ENCODE results near the gene PPP1R9A. TPM values are rescaled to one million over a fixed set of nuclear protein-coding genes. Genes with fewer than 3 reads are reported as not detected.

PPP1R9A gene
- total RNA-seq, 1 experiment from 2014 or later, result 15.6 TPM

- no peak overlapping the region for H3K4me3 ChIP-seq (ENCODE audit: low read depth, low read length, poor library complexity, severe bottlenecking)
- H3K9me3 ChIP-seq (ENCODE audit: low read depth, low read length, poor library complexity, severe bottlenecking), result no peaks in the 10 kb centered on the region
- H3K27ac ChIP-seq (ENCODE audit: low read depth, low read length, poor library complexity, severe bottlenecking), result no peak overlapping the region
- no peaks in the 10 kb centered on the region for H3K36me3 ChIP-seq (ENCODE audit: insufficient read depth, low read length, poor library complexity, severe bottlenecking)
- intact Hi-C loops (cut with micrococcal nuclease; ENCODE audit: unreplicated experiment), result no loop called here
- H3K4me1 ChIP-seq (ENCODE audit: insufficient read depth, low read length, poor library complexity, severe bottlenecking), result no peaks in the 10 kb centered on the region
- no peak for TF ChIP-seq EZH2 (IDR thresholded peaks at IDR 0.05; ENCODE audit: borderline replicate concordance, low read depth, low read length, poor library complexity, severe bottlenecking)
- TF ChIP-seq CTCF (conservative IDR thresholded peaks at IDR 0.05; ENCODE audit: low read depth, low read length), result no peak
- BruUV-seq (replicated peaks), result no TSS peak
- no peak for DNase-seq (ENCODE audit: low spot score)
- ChIA-PET POLR2A (ENCODE audit: low non-redundant PET) (no interaction called here), CTCF (no interaction called here)
- H3K27me3 ChIP-seq (replicated peaks; ENCODE audit: insufficient read depth, low read depth, low read length, poor library complexity), result no peaks in the 10 kb centered on the region
These were observed 89.0 kb downstream of the PPP1R9A start for GRCh38 chr7:94996369-94996768.

- Histone ChIP-seq H3K27me3 (replicated peaks; ENCODE audit: insufficient read depth, low read depth, low read length, poor library complexity) (no peaks in the 10 kb centered on the region), H3K9me3 (ENCODE audit: low read depth, low read length, poor library complexity, severe bottlenecking) (no peaks in the 10 kb centered on the region), H3K27ac (ENCODE audit: low read depth, low read length, poor library complexity, severe bottlenecking) (no peak overlapping the region), H3K4me1 (ENCODE audit: insufficient read depth, low read length, poor library complexity, severe bottlenecking) (no peaks in the 10 kb centered on the region), H3K4me3 (ENCODE audit: low read depth, low read length, poor library complexity, severe bottlenecking) (no peak overlapping the region), H3K36me3 (ENCODE audit: insufficient read depth, low read length, poor library complexity, severe bottlenecking) (no peaks in the 10 kb centered on the region)
- intact Hi-C loops (cut with micrococcal nuclease; ENCODE audit: unreplicated experiment), result no loop called here
- ChIA-PET POLR2A (ENCODE audit: low non-redundant PET) (no interaction called here), CTCF (no interaction called here)
- no peak for DNase-seq (ENCODE audit: low spot score)
- no TSS peak for BruUV-seq (replicated peaks)
- no peak for TF ChIP-seq EZH2 (IDR thresholded peaks at IDR 0.05; ENCODE audit: borderline replicate concordance, low read depth, low read length, poor library complexity, severe bottlenecking)
- TF ChIP-seq CTCF (conservative IDR thresholded peaks at IDR 0.05; ENCODE audit: low read depth, low read length), result no peak
These were observed 90.2 kb downstream of the PPP1R9A start for GRCh38 chr7:94997547-94997946.

GRCh38 chr7:94998266-94999068 lies 91.1 kb downstream of the PPP1R9A start:
- no peak for DNase-seq (ENCODE audit: low spot score)
- Histone ChIP-seq H3K27ac (ENCODE audit: low read depth, low read length, poor library complexity, severe bottlenecking) (no peak overlapping the region), H3K36me3 (ENCODE audit: insufficient read depth, low read length, poor library complexity, severe bottlenecking) (no peaks in the 10 kb centered on the region), H3K9me3 (ENCODE audit: low read depth, low read length, poor library complexity, severe bottlenecking) (no peaks in the 10 kb centered on the region), H3K4me1 (ENCODE audit: insufficient read depth, low read length, poor library complexity, severe bottlenecking) (no peaks in the 10 kb centered on the region), H3K4me3 (ENCODE audit: low read depth, low read length, poor library complexity, severe bottlenecking) (no peak overlapping the region), H3K27me3 (replicated peaks; ENCODE audit: insufficient read depth, low read depth, low read length, poor library complexity) (no peaks in the 10 kb centered on the region)
- no TSS peak for BruUV-seq (replicated peaks)
- TF ChIP-seq EZH2 (IDR thresholded peaks at IDR 0.05; ENCODE audit: borderline replicate concordance, low read depth, low read length, poor library complexity, severe bottlenecking) (no peak), CTCF (conservative IDR thresholded peaks at IDR 0.05; ENCODE audit: low read depth, low read length) (no peak)
- intact Hi-C loops (cut with micrococcal nuclease; ENCODE audit: unreplicated experiment), result no loop called here
- ChIA-PET CTCF (no interaction called here), POLR2A (ENCODE audit: low non-redundant PET) (no interaction called here)
